NCI-H2171 treated with DMSO at 0.1 percent for 48 hours (cell line): ENCODE data around the gene SLC9A2.
A peak's percentile ranks its signal among the peaks of the same experiment; 100 is the strongest.

Source experiments
- DNase-seq: peaks from one replicate; lab custom pipeline; 2025; lab: John Stamatoyannopoulos, UW

Gene SLC9A2

DNA sequence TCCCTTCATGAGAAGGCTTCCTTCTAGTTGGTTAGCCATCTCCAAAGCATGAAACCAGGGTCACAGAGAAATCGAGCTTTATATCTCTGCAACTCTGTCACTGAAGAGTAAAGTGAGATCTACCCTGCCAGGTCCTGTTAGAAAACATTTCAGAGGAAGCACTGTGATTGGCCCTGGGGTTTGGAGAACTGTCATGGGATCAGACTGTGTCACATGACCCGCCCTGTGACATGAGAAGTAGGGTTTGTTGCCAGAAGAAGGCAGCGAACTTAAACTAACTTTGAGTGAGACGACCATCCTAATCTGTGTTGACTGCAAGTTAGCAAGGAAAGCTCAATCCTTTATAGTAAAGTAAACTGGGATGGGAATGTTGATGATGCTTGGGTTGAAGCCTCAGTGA is 55.5 kb downstream of the SLC9A2 start:
- no peak for DNase-seq

GRCh38 chr2:102677244-102678215 is 58.2 kb downstream of the SLC9A2 start:
- DNase-seq, result no peak

DNA sequence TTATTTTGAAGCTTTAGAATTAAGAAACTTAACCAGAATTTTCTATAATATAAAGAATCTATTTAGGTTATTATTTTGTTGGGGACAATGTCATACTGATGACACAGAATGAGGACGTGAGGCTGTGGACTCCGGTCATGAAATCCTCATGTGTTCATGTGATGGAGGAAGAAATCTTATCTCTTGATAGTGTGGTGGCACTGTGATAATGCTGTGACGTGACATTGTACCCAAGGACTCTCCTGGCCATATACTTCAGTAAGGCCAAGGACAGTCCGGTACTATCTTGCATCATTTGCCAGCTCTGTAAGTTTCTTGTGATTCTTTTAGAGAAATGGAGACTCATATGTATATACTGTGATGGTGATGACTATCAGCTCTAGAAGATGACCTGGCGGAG is 59.1 kb downstream of the SLC9A2 start:
- no peak for DNase-seq

DNA sequence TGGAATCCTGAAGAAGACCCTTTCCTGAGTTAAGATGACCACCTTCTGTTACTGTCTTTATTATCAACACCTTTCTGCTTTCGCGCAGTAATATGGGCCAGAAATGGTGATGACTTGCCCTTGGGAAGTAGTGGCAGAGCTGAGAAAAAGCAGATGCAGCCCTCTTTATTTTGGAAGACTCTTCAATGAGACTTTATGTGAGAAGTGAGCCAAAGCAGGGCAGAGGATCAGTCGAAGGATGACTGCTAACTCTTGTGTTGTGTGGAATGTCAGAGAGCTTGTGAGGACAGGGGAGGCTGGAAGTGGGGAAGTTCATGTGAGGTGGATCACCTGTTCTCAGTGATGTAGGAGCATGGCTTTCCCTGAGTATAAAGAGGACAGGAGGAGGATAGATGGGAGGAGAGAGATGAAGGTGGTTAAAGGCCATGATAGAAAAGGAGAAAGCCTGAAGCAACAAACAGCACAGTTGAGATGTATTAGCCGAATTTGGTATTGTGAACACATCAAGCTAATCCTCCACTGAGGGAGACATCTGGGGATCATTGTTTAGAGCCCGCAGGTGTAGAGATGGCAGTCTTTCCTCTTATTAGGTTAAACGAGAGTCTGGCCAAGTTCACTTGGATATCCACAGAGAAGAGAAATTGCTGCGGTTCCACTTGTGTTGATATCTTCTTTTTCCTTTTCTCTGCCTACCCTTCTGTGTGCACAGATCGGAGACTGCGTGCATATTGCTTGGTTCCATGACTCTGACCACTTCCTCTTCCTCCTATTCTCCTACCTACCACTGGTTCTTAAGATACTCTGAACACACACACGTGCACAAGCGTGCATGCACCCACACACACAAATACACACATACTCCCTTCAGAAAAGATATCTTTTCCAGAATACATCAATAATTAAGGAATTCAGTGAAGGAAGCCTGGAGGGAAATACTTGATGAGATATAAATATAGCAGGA is 67.4 kb downstream of the SLC9A2 start:
- DNase-seq, result no peak

DNA sequence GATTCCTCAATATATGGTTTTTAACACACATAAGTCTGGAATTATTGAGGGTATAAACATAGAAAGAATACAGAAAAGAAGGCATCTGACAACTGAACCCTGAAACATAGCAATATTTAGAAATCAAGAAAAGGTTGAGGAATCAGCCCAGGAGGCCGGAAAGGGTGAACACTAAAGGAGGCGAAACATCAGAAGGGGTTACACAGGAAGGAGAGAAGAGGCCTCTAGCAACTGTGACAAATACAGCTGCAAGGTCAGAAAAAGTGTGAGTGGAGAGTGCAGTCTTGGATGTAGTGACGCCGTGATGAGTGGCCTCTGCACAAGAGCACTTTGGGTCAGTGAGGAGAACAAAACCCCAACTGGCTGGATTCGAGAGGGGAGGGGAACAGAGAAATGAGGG is 70.7 kb downstream of the SLC9A2 start:
- DNase-seq, result no peak

DNA sequence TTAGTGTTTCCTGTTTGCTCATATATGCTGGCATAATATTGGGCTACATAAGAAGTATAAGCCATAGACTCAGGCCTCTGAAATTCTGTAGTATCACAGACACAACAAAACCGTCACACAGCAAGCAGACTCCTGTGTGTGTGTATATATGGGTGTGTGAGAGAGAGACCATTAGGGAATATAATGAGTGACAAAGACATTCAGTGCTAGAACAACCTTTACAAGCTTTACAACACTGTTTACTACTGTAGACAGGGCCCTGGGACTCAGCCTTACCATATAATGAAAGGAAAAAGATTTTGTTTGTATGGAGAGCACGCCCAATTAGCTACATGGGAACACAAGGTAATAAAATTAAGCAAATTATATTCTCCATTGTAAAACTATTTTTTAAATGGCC is 77.1 kb downstream of the SLC9A2 start:
- no peak for DNase-seq

GRCh38 chr2:102698369-102699111 is 79.2 kb downstream of the SLC9A2 start:
- DNase-seq, result no peak

DNA sequence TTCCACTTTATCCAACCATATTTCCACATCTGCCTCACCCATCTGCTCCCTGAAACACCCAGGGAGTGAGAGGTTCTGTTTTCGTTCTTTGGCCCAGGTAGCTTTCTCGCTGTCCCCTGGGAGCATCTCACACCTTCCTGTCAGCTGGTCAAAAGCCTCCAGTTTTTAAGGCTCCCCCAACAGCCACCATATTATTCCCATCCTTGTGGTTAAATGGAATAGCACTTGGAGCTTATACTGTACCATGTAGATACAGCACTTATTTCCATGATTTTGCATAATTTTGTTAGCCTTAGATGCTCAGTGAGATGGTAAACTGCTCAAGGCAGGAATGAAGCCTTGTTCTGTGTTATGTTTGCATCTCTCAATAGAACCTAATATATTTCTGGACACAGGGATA is 84.0 kb downstream of the SLC9A2 start:
- DNase-seq, result peak; percentile 26

DNA sequence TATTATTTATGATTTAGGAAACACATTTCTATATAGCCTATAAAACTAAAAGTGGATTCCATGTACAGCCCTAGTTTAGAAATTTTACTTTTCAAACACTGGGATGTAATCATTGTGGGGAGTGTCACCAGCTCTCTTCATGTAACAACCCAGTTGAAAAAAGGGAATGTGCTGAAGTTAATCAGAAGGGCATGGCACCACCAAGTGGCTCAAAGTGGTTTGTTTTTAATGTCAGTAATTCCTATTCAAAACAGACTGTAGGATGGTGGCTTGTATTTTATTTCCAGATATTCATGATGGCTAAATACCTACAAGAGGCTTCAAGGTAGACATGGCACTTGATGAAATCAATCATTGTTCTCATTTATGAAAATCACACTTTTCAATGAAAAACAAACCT is 84.4 kb downstream of the SLC9A2 start:
- peak; percentile 31 for DNase-seq

GRCh38 chr2:102704531-102704930 is 85.2 kb downstream of the SLC9A2 start:
- DNase-seq, result no peak

GRCh38 chr2:102707796-102708695 is 88.7 kb downstream of the SLC9A2 start:
- DNase-seq, result no peak

DNA sequence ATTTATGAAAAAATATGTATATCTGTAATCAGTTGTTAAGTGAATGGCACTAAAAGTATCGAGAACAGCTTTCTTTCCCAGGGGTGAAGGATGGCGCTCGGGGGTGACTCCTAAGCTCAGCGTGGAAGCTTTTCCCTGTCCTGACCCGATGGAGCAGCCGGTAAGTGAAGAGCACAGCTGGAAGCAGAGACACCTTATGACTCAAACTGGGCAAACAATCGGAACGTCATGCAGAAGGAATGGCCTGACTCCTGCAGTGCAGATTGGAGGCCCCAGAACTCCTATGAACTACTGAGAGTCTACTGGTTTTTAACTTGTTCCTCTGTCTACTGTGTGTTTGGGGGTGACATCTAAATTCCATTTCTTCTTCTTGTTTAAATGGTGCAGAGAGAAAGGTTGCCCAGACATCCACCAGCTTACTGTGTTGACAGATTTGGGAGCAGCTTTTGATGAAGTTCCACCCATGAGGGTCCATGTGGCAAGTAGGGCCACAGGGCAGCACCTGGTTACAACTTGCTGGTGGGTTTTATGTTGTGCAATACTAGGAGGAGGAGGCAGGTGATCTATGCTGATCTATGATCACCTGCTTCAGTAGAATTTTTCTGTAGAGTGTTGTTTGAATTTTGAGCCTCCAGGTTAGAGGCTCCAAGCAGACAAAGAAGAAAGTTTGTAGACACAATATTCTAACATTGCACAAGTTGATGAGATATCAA is 89.7 kb downstream of the SLC9A2 start:
- no peak for DNase-seq

DNA sequence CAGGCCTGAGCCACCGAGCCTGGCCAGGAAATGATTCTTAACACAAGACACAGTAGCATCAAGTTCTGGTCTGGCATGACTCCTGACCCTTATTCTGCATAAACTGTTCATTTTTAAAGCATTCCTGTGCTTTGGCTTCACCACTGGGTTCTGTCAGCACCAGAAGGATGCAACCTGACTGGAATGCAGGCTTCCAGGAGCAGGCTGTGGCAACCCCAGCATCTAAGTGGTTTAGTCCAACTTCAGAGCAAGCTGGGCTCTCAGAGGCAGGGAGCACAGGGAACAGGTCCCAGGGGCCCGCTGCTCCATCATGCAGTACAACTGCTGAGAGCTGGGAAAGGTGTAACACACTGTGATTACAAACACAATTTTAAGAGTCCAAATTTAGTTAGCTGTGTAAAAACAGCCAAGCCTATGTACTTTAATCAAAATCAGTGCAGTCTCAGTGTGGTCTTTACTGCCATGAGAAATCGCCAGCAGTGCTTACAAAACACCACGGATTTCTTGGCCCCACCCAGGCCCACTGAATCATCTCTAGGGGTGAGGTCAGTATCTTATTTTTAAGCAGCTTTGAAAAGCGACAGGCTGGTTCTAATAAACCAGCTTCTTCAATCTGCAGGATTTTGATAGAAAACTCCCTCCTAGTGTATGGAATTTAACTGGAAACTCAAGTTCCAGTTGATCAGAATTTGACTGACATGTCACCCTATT is 98.1 kb downstream of the SLC9A2 start:
- no peak for DNase-seq

GRCh38 chr2:102718387-102719316 is 99.3 kb downstream of the SLC9A2 start:
- no peak for DNase-seq

DNA sequence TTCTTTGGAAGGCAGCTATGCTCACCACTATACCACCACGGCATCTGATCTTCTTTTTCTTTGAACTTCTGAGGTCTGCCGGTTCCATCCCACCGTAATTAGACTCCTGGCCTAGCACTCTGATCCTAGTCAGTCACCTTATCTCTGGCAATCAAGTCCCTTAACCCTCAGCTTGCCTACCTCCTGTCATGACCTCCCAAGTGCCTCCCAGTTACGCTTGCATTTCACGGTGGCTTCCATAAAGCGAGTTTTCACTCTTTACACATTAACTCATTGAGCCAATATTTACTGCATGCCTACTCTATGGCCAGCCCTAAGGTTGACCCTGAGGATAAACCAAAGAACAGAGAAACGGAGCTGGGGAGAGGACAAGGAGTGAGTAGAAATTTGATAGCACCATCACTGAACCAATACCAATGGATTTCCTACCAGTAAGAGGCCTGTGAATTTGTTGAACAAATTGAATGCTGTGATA is 104.7 kb downstream of the SLC9A2 start:
- no peak for DNase-seq

GRCh38 chr2:102724553-102724952 is 105.2 kb downstream of the SLC9A2 start:
- DNase-seq, result no peak

- DNase-seq, result no peak
These were observed 107.1 kb downstream of the SLC9A2 start for GRCh38 chr2:102726128-102727087.
